HCEC 1CT (cell line): ENCODE data around the gene UBA1.

ENCODE experiments used
- DNase-seq: peaks from one replicate; pipeline ENCODE4 v3.0.0-alpha.2; 2017

The UBA1 gene

DNA sequence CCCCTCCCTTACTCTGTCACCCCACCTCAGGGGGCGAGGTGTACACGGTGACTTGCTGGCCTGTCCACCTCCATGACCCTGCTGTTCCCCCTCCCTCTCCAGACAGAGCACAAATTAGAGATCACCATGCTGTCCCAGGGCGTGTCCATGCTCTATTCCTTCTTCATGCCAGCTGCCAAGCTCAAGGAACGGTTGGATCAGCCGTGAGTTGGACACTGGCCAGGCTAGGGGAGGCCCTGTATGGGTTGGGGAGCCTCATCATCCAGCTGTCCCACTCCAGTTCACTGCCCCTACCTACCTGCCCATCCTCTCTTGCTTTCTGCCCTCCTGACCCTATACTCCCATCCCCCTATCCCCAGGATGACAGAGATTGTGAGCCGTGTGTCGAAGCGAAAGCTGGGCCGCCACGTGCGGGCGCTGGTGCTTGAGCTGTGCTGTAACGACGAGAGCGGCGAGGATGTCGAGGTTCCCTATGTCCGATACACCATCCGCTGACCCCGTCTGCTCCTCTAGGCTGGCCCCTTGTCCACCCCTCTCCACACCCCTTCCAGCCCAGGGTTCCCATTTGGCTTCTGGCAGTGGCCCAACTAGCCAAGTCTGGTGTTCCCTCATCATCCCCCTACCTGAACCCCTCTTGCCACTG is 20.9 kb downstream of the UBA1 start:
- no peak for DNase-seq

DNA sequence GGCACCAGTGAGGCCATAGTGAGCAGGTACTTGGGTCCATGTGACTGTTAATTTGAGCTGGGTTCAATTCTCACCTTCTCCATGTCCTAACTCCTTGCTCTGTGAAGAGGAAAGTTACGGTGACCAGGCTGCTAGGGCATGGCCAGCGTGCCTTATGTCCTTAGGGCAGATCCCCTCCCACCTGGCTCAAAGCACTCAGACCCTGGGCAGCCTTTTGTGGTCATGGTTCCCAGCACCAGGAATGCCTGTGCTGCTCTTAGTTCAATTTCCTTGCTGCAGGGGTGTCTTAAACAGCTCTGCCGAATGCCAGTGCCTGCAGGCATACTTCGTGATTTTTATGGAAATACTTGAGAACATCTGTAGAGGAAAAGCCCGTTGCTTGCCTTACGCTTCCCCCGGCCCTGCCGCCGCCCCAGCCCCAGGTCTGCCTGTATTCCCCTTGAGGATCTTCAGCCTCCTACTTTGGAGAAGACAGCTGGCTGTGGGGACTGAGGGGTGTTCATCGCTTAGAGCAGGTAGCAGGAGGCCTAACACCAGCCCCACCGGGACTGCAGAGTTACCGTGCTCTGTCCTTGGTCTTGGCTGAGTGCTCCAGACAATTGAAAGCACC is 21.8 kb downstream of the UBA1 start:
- DNase-seq: no peak

DNA sequence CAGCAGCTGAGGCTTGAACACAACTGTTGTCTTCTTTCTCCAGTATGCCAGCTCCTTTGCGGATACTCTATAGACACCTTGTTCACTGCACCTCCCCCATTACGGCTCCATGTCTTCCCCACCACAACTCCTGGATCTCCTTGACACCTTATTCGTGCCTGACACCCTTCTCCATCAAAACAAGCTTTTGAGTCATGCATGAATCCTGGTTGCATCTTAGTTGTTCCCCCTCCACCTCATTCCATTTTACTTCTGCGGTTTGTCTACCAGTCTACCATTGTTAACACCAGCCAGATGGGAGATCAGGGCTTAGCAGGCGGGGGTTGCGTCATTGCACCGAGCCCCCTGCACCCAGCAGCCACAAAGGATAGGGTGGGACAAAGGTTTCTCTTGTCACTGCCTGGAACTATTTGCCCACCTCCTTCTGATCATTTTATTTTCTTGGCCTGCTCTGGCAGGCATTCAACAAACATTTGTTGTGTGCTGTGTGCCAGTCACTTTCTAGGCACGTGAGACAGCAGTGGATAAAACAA is 22.8 kb downstream of the UBA1 start:
- DNase-seq: no peak

DNA sequence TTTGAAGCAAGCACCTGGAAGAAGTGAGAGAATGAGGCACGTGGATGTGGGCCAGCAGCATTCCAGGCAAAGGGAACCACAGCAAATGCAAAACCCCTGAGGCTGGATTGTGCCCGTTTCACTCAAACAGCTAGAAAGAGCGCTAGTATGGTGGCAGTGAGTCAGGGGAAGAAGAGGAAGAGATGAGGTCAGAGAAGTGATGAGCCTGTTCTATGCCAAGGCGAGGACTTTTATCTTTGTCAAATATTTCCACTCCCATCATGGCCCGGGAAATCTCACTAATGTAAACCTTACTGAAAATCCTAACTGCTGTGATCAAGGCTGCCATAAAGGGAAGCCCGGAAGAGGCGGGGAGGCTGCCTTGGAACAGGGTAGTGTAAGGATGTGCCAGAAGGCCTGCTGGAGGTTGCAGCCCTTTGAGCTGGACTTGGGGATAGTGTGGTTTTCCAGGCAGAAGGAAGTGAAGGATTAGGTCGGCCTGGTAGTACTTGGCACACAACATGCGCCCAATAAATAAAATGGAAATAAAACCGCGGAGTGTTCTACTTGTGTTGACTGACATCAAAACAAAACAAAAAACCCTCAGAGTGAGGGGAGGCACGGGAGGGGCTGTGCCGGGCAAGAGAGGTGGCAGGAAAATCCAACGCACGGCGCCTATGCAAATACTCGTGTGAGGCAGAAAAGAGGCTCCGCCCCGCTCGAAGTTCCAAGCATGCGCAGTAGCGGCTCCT is 23.7 kb downstream of the UBA1 start:
- DNase-seq: peak; percentile 45

DNA sequence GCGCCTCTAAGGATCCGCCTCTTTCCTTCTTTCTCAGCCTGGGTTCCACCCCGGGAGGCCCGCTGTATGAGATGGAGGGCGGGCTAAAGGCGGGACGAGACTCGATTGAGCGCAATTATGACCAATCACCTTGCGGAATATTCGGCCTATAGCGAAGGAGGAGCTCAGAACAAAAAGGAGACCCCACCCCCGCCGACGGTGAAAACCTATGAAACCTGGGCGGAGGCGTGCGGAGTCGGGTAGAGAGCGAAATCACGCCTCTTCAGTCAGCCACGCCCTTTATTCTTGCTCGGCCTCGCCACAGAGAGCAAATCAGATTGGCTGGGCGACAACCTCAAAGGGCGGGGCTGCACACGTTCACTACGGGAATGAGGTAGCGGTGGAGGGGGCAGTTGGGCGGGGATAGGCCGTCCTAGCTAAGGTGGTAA is 24.2 kb downstream of the UBA1 start:
- peak; percentile 95 for DNase-seq

DNA sequence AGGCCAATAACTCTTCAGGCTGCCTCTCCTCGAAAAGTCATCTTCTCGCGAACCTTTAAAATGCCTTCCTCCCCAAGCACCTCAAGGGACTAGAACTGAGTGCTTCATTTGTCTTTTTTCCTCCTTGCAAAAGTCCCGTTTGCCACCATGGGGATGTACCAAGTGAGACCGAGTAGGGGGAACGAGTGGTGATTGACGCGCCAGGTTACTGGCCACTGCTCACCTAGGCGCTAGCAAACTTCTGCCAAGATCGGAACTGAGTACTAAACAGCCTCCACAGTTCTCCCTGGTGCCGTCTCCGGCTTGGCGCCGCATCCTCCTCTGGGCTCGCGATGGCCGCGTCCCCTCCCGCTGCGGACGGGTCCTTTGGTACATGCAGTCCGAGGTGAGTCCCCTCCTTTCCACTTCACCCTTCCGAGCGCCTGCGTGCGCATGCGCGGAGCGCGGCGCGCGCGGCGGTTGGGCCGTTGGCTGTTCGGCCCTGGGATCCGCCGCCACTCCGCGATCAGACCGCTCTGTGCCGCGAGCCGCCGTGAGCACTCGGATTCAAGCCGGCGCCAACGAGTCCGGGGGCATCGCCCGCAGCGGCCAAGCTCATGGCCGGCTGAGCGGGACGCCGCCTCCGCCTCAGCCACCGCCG is 24.8 kb downstream of the UBA1 start, which contains the start of gene CDK16:
TSS of gene CDK16 (plus strand) at position 402 of the 640 bp plus-strand sequence. CDS start 4,877 bp downstream, outside the sequence.
- peak; percentile 69 for DNase-seq

DNA sequence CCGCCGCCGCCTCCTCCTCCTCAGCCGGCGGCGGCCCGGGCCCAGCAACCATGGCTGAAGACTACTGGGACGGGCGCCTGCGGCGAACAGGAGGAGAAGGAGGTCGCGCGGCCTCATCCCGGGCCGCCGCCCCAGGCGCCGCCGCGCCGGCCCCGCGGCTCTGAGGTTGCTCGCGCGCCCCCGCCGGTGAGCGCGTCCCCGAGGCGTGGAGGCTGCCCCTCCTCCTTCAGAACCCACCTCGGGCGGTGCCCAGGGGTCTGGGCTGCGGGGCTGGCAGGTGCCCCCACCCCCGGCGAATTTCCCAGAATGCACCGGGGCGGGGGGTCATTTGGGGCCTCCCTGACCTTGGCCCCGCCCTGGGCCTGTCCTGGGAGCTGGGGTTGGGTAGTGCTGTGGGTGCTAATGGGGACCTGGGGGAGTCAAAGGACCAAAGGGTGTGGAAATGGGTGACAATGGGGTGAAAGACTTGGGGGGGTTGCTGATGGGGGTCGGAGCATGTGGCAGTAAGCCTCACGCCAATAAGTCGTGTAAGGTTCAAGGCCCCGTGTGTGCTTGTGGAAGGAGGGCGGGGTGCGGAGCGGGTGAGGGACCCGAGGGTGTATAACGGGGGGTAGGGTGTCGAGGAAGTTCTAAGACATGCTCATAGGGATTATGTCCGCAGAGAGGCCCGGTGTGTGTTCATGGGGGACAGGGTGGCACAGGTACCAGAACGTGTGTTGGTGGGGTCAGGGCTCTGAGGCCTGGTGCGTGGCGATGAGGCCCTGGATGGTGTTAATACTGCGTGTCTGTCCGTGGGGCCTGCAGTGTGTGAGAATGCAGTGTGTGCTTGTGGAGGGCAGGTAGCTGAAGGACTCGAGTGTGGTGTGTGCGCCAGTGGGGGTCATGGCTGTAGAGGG is 25.5 kb downstream of the UBA1 start:
- no peak for DNase-seq

DNA sequence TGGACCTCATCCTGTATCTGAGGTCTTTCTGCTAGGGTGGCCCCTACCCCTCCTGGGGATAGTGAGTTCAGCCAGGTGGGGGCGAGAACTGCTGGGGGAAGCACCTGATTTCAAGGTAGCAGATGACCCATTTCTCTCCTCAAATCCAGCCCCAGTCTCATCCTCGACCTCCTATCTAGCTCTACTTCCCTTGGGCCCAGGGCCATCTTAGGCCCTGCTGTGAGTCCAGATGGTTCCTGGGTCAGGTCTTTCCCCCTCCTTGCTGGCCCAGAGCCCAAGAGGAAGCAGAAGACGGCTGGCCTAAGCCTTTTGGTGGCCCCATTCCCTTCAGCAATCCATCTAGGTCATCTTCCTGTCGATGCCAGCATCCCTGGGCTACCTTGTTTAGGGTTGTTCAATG is 28.1 kb downstream of the UBA1 start:
- DNase-seq: no peak

DNA sequence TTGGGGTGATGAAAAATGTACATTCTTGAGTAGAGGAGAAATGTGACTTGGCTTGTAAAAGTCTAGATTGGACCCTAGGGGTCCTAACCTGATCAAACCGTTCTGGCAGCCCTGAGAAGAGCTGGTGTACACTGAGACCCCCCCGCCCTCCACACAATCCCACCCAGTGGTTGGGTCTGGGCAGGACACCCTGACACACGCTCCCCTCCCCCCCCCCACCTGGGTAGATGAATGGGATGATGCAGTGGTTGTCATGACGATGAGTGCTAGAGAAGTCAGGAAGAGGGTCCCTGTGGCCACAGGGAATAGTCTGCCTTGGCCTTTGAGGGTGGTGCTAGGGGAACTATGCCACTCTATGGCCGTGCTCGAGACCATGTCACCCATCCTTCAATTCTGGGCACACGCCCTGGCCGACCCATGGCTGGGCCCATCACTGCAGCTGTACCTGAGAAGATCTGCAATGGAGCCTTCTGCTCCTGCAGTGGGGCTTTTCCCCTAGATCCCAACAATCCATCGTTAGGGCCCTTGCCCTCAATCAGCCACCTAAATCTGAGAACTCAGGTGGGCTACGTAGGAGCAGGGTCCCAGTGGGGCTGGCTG is 29.2 kb downstream of the UBA1 start:
- DNase-seq: no peak

DNA sequence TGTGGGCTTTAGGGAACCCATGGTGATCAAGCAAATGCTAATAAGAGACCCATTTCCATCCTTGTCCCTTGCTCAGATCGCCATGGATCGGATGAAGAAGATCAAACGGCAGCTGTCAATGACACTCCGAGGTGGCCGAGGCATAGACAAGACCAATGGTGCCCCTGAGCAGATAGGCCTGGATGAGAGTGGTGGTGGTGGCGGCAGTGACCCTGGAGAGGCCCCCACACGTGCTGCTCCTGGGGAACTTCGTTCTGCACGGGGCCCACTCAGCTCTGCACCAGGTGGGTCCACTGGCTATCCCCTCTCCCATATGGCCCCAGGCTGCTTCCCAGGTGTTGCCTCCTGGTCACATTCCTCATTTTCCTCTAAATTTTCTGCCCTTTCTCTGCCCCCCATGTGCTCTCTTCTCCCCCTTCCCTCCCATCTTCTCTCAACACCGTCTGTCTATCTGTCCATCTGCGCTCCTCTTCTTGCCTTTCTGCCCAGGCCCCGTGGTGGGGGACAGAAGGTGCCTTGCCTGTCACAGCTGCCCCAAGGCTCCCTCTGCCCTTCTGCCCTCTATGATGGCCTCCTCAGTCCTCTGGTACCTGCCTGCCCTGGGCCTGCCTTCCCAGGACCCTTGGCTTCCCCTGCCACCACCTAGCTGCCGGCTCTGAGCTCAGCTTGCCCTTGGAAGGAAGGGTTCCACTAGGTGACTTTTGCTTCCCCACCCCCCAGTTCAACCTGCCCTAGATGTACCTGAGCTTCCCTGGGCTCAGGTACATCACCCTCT is 30.0 kb downstream of the UBA1 start:
- no peak for DNase-seq

DNA sequence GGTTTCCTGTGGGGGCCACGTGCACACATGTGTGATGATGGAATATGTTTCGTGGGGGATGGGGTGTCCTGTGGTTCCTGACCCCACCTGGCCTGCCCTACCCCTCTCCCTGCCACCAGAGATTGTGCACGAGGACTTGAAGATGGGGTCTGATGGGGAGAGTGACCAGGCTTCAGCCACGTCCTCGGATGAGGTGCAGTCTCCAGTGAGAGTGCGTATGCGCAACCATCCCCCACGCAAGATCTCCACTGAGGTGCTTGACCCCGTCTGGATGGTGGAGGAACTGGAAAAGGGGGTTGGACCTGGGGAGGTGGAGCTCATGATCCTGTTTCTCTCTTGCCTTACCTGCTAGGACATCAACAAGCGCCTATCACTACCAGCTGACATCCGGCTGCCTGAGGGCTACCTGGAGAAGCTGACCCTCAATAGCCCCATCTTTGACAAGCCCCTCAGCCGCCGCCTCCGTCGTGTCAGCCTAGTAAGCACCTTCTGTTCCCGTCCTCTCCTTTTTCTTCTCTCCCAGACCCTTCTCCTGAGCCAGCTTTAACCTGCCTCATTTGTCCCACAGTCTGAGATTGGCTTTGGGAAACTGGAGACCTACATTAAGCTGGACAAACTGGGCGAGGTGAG is 30.8 kb downstream of the UBA1 start:
- no peak for DNase-seq

DNA sequence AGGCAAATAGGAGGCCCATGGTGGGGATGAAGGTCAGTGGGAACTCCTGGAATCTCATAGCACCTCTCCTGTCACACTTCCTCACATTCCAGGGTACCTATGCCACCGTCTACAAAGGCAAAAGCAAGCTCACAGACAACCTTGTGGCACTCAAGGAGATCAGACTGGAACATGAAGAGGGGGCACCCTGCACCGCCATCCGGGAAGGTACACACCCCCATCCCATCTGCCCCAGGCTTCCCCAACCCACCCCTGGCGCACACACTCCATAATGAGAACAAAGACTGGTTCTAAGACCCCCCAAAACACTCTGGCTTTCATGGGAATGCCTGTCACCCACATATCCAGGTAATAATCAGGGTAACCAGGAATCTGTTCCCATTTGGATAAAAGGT is 31.3 kb downstream of the UBA1 start:
- DNase-seq: no peak

DNA sequence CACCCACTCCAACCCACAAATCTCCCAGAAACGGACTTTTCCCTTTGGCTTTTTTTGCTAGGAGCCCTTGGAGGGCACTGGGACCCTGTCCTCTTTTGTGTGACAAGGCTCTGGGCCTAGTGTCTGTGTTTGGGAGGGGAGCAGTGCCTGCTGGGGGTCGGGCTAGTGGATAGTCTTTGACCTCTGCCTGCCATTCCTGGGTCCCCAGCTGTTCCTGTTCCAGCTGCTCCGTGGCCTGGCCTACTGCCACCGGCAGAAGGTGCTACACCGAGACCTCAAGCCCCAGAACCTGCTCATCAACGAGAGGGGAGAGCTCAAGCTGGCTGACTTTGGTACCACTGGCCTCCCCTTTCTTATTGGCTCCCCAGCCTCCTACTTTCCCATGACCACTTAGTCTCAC is 32.4 kb downstream of the UBA1 start:
- DNase-seq: no peak

DNA sequence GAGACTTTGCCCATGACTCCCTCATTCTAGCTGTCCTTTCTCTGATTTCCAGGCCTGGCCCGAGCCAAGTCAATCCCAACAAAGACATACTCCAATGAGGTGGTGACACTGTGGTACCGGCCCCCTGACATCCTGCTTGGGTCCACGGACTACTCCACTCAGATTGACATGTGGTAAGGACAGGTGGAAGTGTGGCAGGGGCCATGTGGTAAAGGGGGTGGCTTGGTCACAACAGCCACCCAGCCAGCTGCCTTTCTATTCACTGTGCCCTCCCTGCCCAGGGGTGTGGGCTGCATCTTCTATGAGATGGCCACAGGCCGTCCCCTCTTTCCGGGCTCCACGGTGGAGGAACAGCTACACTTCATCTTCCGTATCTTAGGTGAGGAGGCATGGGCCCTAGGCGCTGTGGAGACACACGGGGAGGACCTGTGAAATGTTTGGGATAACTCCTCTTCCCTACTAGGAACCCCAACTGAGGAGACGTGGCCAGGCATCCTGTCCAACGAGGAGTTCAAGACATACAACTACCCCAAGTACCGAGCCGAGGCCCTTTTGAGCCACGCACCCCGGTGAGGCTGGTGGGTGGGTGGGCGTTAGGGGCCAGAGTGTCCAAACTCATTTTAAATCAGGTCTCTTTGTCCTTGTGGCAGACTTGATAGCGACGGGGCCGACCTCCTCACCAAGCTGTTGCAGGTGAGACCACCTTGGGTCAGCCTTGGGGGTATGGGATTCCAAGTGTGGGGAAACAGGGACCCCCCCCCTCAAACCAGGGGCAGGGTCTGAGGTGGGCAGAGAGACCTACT is 33.1 kb downstream of the UBA1 start:
- no peak for DNase-seq

DNA sequence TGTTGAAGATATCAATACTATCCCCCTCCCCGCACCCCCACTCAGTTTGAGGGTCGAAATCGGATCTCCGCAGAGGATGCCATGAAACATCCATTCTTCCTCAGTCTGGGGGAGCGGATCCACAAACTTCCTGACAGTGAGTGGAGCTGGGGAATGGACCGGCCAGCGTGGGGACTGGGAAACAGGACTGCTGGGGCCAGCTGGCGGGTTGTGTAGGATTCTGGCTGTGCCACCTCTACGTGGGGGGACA is 33.6 kb downstream of the UBA1 start:
- DNase-seq: no peak

DNA sequence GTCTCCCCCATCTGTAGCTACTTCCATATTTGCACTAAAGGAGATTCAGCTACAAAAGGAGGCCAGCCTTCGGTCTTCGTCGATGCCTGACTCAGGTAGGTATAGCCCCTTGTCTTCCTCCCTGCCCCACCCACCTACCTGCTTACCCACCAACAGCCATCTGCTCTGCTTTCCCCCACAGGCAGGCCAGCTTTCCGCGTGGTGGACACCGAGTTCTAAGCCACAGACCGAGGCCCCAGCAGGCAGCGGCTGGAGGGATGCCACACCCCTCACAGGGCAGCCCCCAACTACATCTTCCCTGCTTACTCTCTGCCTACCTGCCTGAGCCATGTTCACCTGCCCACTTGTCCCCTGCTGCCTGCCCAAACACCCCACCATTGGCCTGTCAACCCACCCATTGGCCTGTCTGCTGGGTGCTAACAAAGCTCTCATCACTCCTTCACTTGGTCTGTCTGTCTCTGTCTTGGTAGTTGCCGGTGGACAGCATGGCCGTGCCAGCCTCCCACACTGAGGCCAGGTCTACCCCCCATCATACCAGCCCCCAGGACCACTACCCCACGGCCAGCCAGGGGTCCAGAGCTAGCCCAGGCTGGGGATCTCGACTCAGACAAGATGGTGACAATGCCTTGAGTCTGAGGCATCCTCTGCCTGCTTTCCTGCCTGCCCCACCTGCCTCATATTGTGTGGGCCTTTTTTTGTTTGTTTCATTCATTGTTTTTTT is 35.1 kb downstream of the UBA1 start:
- no peak for DNase-seq

DNA sequence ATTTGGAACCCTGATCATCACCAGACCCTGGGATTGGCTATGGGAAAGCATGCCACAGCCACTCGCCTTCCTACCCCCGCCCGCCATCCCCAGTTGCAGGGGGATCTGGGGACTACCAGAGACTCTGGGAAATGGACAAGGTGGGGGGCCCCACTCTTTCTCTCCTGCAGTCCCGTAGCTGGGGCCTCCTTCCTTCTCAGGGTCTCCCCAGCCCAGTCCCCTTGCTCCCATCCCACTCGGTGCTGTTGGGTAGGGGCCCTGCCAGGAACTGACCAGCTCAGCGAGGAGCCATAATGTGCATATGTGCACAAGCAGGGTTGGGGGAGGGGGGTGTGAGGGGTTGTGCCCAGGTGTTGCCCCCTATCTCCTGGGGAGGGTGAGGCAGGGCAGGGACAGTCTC is 35.8 kb downstream of the UBA1 start:
- no peak for DNase-seq

DNA sequence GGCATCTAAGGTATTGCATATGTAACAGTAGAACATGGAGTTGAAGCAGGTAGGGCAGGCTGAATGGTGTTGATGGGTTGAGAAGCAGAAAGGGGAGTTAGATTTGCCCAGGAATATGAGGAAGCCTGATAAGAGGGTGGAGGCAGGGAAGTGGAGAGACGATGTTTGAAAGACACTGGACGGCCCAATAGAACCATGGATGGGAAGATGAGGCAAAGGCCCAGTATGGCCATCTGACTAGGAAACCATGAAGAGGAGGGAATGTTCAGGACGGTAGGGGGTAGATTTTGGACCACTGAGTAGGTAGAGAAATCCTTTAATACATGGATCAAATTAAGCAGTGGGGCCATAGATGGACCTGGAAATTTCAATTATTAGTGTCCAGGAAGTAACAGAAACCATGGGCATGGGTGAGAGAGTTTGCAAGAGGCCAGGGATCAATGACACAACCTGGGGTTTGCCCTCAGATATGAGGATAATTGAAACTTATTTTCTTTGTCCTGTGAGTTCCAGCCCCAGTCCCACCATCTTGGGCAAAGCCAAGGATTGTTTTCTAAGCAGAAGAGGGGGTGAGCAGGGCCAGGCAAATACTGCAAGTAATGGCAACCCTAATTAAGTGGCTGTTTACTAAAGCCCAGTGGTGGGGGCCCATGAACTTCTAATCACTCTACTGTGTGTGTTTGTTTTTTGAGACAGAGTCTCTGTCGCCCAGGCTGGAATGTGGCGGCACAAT is 36.7 kb downstream of the UBA1 start:
- DNase-seq: no peak

DNA sequence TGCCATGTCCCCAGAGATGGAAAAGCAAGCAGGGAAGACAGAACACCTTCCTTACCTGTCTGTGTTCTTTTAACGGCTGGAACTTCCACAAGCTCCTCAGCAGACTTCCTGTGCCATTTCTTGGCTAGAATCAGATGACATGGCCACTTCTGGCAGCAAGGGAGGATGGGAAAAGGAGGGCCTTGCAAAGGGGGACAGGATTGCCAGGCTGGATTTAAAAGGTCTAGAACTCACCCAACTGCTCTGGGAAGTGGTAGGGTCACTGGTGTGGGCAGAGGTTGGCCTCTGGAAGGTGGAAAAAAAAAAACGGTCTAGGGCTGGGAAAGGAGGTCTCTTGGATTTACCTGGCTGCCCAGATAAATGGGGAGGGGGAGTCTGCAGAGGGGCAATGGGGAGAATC is 37.5 kb downstream of the UBA1 start:
- no peak for DNase-seq
